NCI-H1105 (cell line): ENCODE measurements around the gene HADH.
A peak's percentile ranks its signal among the peaks of the same experiment; 100 is the strongest.
"Not testable (repeated sequence)": the region's sequence is repeated elsewhere in the genome, so short reads cannot be mapped to it uniquely, and the experiment has no call there.

Experiments
- DNase-seq: peaks from one replicate; lab custom pipeline; 2025; lab: John Stamatoyannopoulos, UW

The HADH gene

DNA sequence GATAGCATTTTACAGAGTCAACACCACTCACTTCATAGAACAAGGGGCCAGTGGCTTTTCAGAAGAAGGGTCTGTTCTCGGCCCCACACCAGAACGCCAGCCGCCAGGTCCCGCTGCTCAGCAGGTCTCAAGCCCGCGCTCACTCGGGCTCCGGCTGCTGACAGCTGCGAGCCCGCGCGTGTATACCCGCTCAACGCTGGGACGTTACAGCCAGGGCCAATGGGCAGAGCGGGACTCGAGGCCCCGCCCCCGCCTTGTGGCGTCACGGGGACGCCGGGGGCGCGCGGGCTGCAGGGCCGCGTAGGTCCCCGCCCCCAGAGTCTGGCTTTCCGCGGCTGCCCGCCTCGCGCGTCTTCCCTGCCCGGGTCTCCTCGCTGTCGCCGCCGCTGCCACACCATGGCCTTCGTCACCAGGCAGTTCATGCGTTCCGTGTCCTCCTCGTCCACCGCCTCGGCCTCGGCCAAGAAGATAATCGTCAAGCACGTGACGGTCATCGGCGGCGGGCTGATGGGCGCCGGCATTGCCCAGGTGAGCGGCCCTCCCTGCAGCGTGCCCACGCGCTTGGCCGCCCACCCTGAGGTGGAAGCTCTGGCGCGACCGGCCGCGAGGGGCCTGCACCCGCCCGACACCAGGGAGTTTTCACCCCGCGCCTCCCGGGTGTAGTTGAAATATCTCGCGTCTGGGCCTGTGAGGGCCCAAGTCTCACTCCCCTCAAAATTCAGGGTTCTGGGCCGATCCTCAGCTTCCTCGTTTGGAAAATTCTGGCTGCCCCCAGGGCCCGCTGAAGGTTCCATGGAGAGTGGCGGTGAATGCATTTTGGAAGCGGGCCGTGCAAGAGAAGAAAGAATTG lies at the start of gene HADH:
TSS of gene HADH (plus strand) at position 353 of the 850 bp plus-strand sequence. CDS start at position 397, 44 bp downstream.
- peak; percentile 82 for DNase-seq

DNA sequence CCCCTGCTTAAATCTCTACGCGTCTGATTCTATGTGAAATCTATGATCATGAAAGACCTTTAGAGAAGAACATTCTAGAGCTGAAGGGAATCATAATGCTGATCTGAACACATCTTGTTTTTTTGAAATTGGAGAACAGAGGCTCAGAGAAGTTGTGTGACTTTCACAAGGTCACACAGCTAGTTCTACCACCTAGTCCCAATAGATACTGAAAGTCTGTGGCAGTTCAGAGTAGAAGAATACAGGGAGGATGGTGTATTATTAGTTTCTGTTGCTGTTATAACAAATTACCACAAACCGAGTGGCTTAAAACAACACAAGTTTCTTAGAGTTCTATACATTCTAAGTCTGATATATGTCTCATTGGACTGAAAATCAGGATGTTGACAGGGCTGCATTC lies 43.9 kb upstream of the HADH start:
- DNase-seq, result no peak

DNA sequence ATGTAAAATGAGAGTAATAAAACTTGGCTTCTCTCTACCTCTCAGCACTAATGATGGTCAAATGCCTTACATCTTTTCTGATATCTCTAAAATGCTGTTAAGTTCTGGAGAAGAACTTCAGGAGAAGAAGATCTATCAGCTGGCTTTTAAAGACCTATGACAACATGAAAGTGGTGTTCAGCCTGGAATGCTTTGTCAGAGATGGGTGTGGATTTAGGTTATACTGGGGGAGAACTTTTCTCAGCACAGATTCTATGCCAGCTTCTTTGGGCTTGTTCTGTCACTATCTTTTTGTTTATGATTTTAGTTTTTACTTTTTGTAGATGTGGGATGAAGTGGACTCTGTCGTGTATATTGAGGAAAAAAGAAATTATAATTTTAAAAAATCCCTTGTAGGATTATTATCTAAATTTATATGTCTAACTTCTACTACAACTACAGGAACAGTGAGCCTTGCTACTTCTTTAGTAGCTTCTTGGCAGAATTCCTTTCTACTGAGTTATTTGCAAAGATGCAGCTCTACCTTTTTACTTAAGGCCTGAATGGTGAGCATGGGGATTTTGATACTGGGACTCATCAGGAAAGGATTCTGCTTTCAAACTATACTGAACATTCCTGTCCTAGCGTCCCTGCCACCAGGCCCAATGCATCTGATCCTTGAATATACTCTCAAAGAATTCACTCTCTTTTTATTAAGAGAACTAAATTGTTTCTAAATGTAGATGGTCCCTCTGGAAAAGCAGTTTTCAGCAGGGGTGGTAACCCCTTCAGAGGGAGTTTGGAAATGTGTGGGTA lies 38.7 kb upstream of the HADH start:
- DNase-seq, result no peak

DNA sequence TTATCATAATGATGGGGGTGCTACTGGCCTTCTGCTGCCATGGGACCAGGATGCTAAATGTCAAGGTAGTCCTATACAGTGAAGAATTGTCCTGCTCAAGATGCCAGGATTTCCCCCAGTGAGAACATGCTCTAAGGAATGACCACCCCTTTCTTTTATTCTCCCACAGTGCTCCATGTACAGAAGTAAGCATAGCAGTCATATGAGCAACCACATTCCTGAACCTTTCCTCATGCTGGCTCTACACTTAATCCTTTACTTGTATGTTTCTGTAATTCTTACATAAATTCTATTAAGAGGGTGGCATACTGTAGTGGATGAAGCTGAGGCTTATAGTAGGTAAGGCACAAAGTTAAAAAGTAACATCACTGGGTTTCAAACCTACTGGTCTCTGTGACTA lies 38.1 kb upstream of the HADH start:
- no peak for DNase-seq

DNA sequence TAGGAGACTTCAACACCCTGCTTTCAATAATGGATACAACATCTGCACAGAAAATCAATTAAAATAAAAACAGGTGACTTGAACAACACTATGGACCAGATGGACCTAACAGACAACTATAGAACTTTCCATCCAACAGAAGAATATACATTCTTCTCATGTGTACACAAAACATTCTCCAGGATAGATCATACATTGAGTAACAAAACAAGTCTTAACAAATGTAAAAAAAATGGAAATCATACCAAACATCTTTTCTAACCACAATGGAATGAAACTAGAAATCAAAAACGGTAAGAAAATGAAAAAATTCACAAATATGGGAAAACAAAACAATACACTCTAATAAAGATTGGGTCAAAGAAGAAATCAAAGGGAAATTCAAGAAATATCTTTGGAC lies 33.7 kb upstream of the HADH start:
- DNase-seq, result no peak

DNA sequence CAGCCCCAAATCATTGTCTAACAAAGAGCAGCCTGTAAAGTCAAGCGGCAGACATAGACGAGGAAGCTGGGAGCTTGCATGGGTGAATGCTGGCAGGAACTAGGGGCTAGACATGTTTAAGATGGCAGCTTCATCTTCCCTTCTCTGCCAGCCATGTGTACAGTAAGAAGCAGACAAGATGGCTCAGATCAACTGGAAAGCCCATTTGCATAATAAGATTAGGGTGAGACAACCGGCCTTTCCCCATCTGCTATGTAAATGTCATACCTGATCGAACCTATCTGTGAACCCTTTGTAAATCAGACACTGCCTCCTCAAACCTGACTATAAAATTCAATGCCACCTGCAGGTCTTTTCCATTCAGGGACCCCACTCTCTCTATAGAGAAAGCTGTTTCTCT lies 22.8 kb upstream of the HADH start:
- no peak for DNase-seq

DNA sequence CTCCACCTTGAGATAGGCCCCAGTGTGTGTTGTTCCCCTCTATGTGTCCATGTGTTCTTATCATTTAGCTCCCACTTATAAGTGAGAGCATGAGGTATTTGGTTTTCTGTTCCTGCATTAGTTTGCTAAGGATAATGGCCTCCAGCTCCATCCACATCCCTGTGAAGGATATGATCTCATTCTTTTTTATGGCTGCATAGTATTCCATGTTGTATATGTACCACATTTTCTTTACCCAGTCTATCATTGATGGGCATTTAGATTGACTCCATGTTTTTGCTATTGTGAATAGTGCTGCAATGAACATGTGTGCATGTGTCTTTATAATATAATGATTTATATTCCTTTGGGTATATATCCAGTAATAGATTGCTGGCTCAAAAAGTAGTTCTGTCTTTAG lies 22.2 kb upstream of the HADH start:
- not testable (repeated sequence) for DNase-seq

DNA sequence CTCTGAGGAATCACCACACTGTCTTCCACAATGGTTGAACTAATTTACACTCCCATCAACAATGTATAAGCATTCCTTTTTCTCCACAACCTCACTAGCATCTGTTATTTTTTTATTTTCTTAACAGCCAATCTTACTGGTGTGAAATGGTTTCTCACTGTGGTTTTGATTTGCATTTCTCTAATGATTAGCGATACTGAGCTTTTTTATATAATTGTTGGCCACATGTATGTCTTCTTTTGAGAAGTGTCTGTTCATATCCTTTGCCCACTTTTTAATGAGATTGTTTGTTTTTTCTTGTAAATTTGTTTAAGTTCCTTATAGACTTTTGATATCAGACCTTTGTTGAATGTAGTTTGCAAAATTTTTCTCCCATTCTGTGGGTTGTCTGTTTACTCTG lies 21.8 kb upstream of the HADH start:
- not testable (repeated sequence) for DNase-seq

DNA sequence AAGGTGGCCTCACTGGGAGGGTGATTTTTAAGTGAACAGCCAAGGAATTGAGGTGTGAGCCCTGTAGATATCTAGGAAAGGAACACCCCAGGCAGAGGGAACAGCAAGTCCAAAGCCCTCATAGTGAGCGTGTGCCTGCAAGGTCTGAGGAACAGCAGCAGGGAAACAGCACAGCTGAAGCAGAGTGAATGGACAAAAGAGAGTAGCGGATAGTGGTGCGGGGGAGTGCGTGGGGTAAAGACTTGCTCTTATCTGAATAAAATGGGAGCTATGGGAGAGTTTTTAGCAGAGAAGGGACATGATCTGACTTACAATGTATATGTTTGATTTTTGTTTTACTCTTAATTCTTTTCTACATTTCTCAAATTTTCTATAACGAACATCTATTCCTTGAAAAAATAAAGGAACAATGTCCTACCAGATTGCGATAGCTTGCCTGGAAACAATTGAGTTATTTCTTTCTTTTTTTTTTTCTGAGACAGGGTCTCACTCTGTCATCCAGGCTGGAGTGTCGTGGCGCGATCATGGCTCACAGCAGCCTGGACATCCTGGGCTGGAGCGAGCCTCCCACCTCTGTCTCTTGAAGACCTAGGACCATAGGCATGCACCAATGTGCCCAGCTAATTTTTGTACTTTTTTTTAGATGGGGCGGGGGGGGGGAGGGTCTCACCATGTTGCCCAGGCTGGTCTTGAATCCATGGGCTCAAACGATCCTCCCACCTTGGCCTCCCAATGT lies 19.5 kb upstream of the HADH start:
- DNase-seq, result no peak

DNA sequence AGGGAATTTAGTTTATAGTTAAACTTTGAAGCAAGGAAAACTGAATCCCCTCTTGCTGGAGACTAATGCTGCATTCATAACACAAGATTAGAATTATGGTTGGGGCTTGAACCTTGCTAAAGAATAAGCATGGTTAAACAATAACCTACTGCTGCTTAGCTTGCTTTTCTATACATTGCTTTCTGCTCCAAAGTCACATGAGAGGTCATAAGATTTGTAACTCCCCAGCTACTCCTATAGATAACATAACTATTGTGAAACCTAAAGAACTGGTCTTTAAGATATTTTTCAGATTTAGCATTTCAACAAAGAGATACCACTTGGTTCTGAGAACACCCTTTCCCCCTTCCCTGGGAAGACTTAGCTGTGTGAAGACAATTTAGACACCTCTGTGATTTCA lies 17.1 kb upstream of the HADH start:
- DNase-seq, result no peak

DNA sequence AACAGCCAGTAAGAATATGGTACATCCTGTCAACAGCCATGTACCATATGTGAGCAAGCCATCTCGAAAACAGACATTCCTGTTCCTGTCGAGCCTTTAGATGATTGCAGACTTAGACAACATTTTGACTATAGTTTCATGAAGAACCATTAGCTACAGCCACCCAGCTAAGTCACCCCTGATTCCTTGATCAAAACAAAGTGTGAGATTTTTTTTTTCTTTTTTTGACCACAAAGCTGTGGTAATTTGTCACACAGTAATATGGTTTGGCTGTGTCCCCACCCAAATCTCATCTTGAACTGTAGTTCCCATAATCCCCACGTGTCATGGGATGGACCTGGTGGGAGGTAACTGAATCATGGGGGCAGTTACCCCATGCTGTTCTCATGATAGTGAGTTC lies 15.2 kb upstream of the HADH start:
- DNase-seq, result no peak

DNA sequence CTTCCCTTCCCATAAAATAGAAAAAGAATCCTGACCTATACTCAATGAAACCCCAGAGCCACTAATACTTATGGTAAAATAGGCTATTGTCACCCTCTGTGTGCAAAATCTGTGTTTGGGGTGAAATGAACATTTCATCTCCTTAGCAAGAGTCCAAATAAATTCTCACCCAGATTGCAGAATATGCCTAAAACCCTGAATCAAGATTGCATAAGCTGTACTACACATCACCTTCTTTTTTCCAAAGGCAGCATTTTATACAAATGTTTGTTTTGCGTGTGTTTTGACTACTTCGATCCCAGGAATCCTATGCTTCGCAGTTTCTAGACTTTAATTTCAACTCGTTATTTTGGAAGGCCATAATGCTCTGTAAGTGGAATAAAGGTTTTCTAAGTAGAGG lies 12.2 kb upstream of the HADH start:
- no peak for DNase-seq

DNA sequence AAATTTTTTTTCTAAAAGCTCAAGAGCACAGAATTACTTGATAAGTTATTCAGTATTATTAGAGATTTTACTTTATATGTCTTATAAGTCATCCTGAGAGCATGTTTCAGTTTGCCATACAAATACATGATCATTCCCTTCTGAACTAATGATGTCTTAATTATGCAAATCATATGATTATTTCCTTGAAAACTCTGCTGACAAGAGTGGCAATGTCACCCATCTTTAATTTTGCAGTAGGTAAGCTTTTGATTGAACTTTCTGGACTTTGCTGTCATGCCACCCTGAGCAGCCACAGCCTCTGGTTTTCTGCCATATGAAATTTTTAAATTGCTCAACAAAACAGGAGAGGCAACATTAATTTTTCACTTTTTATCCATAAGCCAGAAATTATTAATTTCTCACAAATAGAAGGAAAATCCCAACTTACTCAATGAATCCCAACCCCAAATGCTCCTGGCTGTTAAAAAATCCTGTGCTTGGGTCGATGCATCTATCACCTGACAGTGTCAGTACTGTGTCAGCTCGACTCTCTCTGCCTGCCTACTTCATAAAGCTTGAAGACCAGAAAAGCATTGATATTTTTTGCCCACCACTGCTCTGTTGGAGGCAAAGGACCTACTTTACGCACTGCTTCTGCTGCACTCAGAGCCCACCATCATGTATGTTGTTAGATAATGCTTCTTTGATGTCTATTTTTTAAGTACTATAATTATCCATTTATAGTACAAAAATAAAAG lies 11.6 kb upstream of the HADH start:
- DNase-seq, result no peak

DNA sequence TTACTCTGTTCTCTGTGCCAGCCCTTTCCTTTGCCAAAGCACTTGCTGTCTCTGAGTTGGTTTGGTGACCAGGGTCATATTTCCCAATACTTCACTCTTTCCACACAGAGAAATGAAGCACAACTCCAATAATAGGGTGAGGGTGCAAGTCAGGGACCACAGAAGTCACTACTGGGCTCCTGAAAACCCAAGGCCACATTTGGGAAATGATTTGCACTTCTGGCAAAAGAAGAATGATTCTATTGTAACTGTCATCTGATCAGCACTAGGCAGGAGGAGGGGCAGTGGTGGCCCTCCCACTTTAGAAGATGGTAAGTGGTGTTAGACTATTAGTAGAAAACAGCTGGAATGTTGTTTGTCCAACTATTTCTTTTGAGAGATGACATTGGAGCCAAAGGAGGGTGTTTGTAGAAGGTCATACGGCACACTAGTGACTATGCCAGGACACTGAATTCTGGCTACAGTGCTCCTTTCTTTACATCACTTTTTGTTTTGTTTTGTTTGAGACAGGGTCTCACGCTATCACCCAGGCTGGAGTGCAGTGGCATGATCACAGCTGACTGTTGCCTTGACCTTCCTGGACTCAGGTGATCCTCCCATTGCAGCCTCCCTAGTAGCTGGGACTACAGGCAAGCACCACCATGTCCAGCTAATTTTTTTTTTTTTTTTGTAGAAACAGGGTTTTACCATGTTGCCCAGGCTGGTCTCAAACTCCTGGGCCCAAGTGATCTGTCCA lies 10.8 kb upstream of the HADH start:
- DNase-seq, result no peak

DNA sequence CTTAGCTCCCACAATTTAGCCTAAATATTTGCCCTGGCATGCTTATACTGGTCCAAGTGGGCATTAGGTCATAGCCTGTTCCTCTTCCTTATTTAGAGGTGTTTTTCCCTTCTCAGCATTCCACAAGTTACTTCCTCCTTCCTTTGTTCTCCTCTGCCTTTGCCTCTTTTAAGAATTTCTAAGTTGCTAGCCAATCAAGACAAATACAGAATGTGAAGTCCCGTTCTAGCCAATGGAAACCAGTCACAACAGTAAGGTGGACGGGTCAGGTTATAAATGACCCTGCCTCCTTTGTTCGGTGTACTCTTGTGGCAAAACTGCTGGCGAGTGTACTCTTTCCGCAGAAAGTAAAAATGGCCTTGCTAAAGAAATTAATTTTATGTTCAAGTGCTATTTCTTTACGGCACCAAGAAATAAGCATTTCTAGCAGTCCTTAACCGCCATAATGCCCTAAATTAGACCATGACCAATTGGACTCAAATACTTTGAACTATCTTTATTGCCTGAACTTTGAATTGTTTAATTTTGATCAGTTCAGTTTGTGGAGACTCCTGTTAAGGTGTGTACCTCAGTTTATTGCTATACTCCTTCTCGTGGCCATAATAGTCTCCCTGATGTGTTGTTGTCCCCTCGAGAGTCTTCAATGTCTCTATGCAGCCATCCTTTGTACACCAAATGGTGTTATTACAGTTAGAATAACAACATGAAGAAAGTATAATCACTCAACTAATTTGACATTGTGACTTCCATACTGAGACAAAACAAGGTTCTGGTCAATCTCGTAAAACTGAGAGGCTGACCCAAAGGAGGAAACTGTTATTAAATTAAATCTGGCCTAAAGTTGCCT lies 1.6 kb upstream of the HADH start:
- no peak for DNase-seq

DNA sequence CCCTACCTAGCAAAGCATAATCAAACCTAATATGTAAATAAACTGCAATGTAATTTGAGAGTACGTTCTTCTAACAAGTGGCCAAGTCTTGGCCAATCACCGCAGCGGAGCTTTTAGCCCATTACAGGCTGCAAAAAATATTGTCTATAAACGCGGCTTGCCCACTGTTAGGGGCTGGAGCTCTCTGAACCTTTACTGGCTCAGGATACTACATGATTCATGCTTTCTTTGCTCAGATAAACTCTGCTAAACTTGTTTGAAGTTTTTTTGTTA lies 990 bp upstream of the HADH start:
- DNase-seq, result peak; percentile 21

DNA sequence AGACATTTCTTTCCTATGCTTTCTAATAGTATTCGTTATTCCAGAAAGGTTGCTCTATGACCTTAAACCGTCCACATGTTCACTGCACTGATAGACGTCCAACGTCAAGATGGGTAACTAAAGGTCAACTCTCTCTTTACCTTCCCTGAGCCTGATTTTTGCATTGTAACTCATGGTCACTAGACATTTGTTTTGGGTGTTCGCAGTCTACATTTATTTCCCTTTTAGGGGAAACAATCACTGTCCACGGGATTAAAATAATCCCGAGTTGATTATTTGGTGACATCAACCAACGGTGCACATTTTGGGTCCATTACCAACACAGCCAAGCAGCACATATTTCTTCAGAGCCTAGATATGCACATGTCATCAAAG lies 540 bp upstream of the HADH start:
- DNase-seq, result no peak

DNA sequence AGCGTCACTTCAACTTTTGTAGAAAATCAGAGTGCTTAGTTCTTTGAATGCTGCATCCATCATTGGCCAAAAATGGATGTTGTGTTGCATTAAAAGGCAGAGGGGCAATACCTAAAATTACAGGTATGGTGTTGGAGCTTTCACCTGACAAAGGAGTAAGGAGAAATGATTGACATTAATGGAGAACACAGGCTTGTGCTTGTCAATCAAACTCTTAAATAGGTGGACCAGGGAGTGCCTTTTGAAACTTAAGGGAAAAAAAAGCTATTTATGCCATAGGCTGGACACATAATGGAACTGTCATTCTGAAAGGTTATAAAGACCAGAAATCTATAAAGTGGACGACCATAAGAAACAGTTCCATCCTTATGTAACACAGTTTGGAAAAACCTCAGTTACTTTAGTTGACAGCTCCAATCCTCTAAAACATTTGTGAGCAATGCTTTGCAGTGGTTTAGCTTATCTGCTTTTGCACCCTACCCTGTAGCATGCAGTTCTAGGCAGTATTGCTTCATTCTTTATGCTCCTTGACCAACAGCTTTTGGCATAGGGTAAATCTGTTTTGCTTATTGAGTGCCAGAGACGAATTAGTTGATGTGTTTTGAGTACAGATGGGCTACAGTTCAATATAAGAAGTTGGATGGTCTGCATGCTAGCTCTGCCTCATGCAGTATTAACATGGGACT lies 2.4 kb downstream of the HADH start:
- no peak for DNase-seq

DNA sequence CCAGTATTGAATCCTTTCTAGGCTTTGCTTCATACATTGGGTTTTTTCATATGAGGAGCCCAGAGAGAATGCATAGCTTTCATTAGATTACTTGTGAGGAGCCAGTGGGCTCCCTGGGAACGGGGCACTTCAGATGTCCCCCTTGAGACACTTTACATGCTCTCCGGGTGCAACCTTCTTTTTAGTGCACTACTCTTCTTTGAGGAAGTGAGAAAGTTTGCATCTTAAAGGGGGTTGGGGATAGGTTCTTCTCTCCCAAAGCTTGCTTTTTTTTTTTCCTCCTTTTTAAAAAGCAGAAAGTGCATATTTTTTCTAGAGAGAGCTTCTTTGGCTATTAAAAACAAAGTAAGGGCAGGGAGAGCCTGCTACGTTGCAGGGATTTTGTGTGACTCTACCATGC lies 4.3 kb downstream of the HADH start:
- DNase-seq, result no peak

DNA sequence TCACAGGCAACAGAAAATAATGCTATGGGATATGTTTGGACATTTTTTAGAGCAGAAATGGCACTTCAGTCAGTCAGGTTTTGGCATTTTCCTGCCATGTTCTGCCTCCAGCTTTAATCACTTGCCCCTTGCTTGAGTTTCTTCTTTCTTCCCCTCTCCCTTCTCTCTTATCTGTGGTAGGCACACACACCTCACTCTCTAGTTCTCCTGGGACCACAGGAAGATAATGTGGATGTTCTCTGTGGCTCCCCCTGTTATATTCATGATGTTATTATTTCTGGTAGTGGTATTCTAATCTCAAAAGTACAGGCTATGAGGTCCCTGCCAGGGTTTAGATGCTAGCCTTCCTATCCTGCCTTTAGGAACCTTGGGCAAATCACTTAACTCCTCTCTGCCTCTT lies 5.2 kb downstream of the HADH start:
- DNase-seq, result no peak
